GM12872 (cell line): Measurements from ENCODE around the gene PRB4.

ENCODE experiments used
- CTCF ChIP-seq: IDR thresholded peaks from 3 replicates; pipeline ENCODE4 v1.5.1; 2011; ENCODE audit warnings: low read depth, mild to moderate bottlenecking, low read length, moderate library complexity; ENCODE audit not compliant: insufficient read depth

Gene PRB4

GRCh38 chr12:11310336-11310735 is at the start of gene PRB4:
TSS of gene PRB4 (minus strand) at chr12:11310436. CDS start at chr12:11310398, 38 bp downstream.
- no peak for TF ChIP-seq CTCF

GRCh38 chr12:11348439-11348838 is 38.2 kb upstream of the PRB4 start:
- no peak for TF ChIP-seq CTCF

GRCh38 chr12:11347810-11348209 is 37.6 kb upstream of the PRB4 start:
- TF ChIP-seq CTCF: peak; percentile 34; the same call in 2 of the 3 replicates

- no peak for TF ChIP-seq CTCF
These were observed 34.3 kb upstream of the PRB4 start for GRCh38 chr12:11344500-11344899.

GRCh38 chr12:11324426-11324825 is 14.2 kb upstream of the PRB4 start:
- TF ChIP-seq CTCF: no peak

- TF ChIP-seq CTCF: no peak
These were observed 11.7 kb upstream of the PRB4 start for GRCh38 chr12:11321980-11322379.

- no peak for TF ChIP-seq CTCF
These were observed 3.1 kb downstream of the PRB4 start for GRCh38 chr12:11307143-11307542.

GRCh38 chr12:11273449-11273848 is 36.8 kb downstream of the PRB4 start:
- TF ChIP-seq CTCF: no peak
